Loucy (cell line): ENCODE data around the gene PLPP7.

Experiments
- CTCF ChIP-seq: fragments of 200-600 bp; sonication (generic); conservative IDR thresholded peaks from 2 replicates; pipeline ENCODE4 v1.5.1; 2014; ENCODE audit warnings: mild to moderate bottlenecking, antibody characterized with exemption, low read length
- EZH2phosphoT487 ChIP-seq: fragments of 200-600 bp; IDR thresholded peaks from 2 replicates; pipeline ENCODE4 v1.6.1; 2018; ENCODE audit warnings: antibody characterized with exemption, mild to moderate bottlenecking, moderate library complexity, borderline replicate concordance

- TF ChIP-seq CTCF (no peak), EZH2phosphoT487 (no peak)
These were observed 15.5 kb upstream of the PLPP7 start for GRCh38 chr9:131273856-131274673.
